HG03135 (cell line): Measurements from ENCODE around the gene RAB36.
"Not testable (repeated sequence)": the region's sequence is repeated elsewhere in the genome, so short reads cannot be mapped to it uniquely, and the experiment has no call there.

Source experiments
- ATAC-seq: cut with Tn5 transposase; IDR thresholded peaks from one replicate; pipeline ENCODE4 v1.9.1; 2021; ENCODE audit warnings: mild to moderate bottlenecking, moderate library complexity; ENCODE audit not compliant: unreplicated experiment

The RAB36 gene

GRCh38 chr22:23136991-23137390, 8.3 kb upstream of the RAB36 start:
- not testable (repeated sequence) for ATAC-seq

GRCh38 chr22:23137468-23137867, 7.8 kb upstream of the RAB36 start:
- ATAC-seq = no peak

GRCh38 chr22:23137905-23138561, 7.2 kb upstream of the RAB36 start:
- ATAC-seq = no peak

GRCh38 chr22:23138584-23139435, 6.5 kb upstream of the RAB36 start:
- no peak for ATAC-seq

- no peak for ATAC-seq
These were observed 4.9 kb upstream of the RAB36 start for GRCh38 chr22:23140385-23140784.

GRCh38 chr22:23142546-23143105, 2.7 kb upstream of the RAB36 start:
- no peak for ATAC-seq

GRCh38 chr22:23143119-23143518, 2.2 kb upstream of the RAB36 start:
- no peak for ATAC-seq

- no peak for ATAC-seq
These were observed 845 bp upstream of the RAB36 start for GRCh38 chr22:23144432-23144831.

- no peak for ATAC-seq
These were observed 697 bp downstream of the RAB36 start for GRCh38 chr22:23145878-23146470.

- ATAC-seq = no peak
These were observed 1.4 kb downstream of the RAB36 start for GRCh38 chr22:23146478-23147205.

GRCh38 chr22:23147617-23148387, 2.5 kb downstream of the RAB36 start:
- no peak for ATAC-seq

- ATAC-seq = no peak
These were observed 4.5 kb downstream of the RAB36 start for GRCh38 chr22:23149743-23150238.

GRCh38 chr22:23150762-23151161, 5.5 kb downstream of the RAB36 start:
- ATAC-seq = no peak

GRCh38 chr22:23151827-23152226, 6.5 kb downstream of the RAB36 start:
- no peak for ATAC-seq

GRCh38 chr22:23152238-23153114, 7.2 kb downstream of the RAB36 start:
- no peak for ATAC-seq

GRCh38 chr22:23153994-23154393, 8.7 kb downstream of the RAB36 start:
- ATAC-seq = no peak

- ATAC-seq = no peak
These were observed 9.2 kb downstream of the RAB36 start for GRCh38 chr22:23154461-23154860.

GRCh38 chr22:23155143-23155542, 9.9 kb downstream of the RAB36 start:
- ATAC-seq = no peak

GRCh38 chr22:23155831-23156230, 10.6 kb downstream of the RAB36 start:
- ATAC-seq = no peak
